ENCODE measurements around the gene DENND6A.

The DENND6A gene

GRCh38 chr3:57582474-57583168, 110.3 kb downstream of the DENND6A start:
- Mint-ChIP-seq H3K27ac (no peak overlapping the region), H3K9me3 (no peaks in the 10 kb centered on the region), H3K4me1 (peaks cover 13% of the 10 kb centered on the region), H3K4me3 (no peak overlapping the region), H3K27me3 (no peaks in the 10 kb centered on the region)
- peak; percentile 58 for ATAC-seq
- DNase-seq, result no peak

- ATAC-seq, result no peak
- no peak overlapping the region for H3K27ac Mint-ChIP-seq
- DNase-seq, result no peak
- H3K9me3 Mint-ChIP-seq, result no peaks in the 10 kb centered on the region
- H3K4me3 Mint-ChIP-seq, result no peak overlapping the region
- H3K27me3 Mint-ChIP-seq, result no peaks in the 10 kb centered on the region
- peaks cover 17% of the 10 kb centered on the region for H3K4me1 Mint-ChIP-seq
Measured at GRCh38 chr3:57577801-57578200, 115.1 kb downstream of the DENND6A start.

- Mint-ChIP-seq H3K9me3 (no peaks in the 10 kb centered on the region), H3K27me3 (no peaks in the 10 kb centered on the region), H3K27ac (peak overlapping the region in 1 of 2 donors; percentile 22), H3K4me1 (peaks cover 17% of the 10 kb centered on the region), H3K4me3 (no peak overlapping the region)
- DNase-seq (no peak), ATAC-seq (no peak)
Measured at GRCh38 chr3:57575966-57576626, 116.8 kb downstream of the DENND6A start.
